GM21825 (cell line): ENCODE results near the gene MTAP.

Source experiments
- ATAC-seq: cut with Tn5 transposase; IDR thresholded peaks from one replicate; pipeline ENCODE4 v1.9.1; 2021; ENCODE audit warnings: mild to moderate bottlenecking, moderate library complexity; ENCODE audit not compliant: unreplicated experiment

MTAP gene

DNA sequence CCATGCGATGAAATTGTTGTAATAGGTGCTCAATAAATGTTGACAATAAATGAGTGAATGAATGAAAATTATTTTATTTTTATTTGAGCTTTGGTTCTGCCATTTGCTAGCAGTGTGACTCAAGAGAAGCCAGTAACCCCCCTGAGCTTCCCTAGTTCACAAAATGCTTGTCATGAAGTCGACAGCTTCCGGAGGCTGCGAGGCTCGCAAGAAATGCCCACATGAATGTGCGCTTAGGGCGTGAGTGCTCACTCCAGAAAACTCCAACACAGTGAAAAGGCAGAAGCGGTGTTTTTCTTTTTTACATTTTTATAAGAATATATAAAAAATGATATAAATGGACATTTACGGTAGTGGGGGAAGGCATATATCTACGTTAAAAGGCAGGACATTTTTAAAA lies 165.3 kb downstream of the MTAP start:
- no peak for ATAC-seq

DNA sequence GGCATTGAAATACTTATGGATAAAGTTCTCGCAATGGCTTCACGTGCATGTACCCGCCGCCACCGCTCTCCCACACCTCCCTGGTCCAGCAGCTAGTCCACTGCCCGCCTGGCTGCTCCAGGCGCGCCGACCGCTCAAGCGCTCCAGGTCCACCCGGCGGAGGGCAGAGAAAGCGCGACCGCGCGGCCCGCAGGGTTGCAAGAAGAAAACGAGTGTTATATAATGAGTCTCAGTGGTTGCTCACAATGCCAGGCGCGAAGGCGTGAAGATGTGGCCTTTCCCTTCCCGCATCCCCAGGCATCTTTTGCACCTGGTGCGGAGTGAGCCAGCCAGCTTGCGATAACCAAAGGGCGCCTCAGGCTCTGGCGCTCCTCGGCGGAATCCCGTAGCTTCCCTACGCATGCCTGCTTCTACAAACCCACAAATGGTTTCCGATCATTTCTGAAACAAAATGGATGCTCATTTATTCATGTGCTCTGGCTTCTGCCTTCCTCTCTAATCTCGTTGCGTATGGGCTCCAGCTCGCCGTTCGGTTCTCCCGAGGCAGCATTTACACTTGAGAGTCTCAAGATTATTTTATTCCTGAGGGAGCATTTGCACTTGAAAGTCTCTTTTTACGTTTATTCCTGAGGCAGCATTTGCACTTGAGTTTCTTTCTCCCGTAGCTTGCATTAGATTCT lies 166.0 kb downstream of the MTAP start:
- ATAC-seq: no peak

DNA sequence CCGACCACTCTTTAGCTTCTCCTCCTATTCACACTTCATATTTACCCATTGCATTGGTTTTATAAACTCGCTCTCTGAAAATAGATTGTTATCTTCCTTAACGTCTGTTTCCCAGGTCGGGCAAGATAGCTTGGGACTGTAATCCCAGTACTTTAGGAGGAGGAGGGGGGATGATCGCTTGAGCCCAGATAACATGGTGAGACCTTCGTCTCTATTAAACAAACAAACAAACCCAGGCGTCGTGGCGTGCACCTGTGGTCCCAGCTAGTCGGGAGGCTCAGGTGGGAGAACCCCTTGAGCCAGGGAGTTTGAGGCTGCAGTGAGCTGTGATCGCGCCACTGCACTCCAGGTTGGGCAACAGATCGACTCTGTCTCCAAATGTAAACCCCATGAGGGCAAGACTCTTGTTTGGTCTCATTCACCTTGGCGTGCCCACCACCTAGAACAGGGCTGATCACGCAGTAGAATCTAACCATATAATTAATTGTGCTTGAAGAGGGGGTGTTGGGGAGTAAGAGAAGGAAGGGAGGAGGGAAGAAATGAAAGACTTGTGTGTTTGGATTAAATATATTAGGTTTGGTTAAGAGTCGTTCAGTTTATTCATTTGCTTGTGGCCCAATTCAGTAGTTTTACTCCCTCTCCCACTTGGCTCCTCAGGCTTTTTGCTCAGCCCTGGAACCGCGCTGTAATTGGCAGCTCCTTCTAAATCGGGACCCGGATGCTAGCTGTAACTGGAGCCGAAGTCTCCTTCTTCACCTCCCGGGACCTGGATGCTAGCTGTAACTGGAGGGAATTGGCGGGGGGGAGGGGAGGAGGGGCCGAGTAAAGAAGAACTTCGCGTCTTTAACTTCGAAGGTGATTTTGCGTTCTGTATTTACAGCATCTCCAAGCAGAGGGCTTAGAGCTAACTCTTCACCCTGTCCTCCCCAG lies 166.8 kb downstream of the MTAP start:
- ATAC-seq: no peak

DNA sequence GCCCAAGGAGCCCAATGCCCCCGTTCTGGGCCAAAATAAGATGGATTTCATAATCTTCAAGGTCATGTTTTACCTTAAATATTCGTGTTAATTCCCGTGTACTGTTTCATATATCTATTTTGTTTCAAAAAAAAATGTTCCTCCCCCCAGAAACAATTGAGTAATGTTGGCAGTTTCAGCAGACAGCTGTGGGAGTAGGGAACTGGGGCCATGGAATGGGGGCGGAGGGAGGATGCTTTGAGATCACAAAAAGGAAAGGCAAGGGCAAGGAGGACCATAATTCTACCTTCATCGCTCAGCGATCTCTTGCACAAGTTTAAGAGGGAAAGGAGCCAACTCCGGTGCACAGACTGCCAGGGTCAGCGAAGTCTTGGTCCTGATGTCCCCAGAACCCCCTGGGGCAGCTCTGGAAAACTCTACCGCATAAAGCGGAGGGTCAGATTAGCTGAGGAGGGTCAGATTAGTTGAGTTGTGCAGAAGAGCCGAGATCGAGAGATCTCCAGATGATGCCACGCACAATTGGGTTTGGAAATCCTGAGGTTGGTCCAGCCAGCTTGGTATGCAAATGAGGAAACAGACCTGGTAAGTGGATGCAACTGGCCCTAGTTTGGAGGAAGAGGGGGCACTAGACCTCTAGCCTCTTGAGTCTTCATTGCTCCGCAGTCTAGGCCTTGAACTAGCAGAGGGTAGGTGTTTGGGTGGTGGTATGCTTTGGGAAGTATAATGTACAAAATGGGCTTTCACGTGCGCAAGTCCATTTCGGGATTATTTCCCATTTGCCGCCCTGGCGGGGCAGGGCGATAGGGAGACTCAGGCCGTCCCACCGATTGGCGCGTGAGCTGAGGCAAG lies 167.7 kb downstream of the MTAP start:
- ATAC-seq: no peak

DNA sequence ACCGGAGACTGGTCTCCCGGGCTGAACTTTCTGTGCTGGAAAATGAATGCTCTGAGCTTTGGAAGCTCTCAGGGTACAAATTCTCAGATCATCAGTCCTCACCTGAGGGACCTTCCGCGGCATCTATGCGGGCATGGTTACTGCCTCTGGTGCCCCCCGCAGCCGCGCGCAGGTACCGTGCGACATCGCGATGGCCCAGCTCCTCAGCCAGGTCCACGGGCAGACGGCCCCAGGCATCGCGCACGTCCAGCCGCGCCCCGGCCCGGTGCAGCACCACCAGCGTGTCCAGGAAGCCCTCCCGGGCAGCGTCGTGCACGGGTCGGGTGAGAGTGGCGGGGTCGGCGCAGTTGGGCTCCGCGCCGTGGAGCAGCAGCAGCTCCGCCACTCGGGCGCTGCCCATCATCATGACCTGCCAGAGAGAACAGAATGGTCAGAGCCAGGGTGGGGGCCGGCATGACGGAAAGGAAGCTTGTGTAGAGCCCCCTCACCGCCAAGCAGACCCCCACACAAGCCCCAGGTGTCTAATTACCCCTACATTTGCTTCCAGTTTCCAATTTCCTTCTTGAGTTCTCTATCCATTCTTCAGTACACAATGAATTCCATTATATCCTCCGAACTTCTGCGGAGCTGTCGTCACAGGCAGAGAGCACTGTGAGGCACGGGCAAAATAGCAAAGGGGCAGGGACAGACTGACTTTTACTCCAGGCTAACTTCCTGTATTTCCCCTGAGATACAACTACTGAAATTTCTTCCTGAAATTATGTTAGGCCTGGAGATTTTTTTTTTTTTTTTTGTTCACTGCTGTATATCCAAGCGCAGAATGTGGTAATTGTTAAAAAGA lies 168.6 kb downstream of the MTAP start:
- no peak for ATAC-seq

DNA sequence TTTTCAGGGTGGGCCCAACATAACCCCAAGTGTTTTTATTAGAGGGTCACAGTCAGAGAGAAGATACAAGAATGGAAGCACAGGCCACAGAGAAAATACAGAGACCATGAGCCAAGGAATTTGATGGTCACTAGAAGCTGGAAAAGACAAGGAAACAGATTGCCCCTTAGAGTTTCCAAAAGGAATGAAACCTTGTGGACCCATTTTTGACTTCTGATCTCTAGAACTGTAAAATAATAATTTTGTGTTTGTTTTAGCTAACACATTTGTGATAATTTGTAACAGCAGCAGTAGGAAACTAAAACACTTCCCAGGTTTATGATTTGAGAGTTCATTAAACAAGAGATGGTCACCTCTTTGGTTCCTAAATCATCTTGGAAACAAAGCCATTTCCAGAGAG lies 169.9 kb downstream of the MTAP start:
- no peak for ATAC-seq

DNA sequence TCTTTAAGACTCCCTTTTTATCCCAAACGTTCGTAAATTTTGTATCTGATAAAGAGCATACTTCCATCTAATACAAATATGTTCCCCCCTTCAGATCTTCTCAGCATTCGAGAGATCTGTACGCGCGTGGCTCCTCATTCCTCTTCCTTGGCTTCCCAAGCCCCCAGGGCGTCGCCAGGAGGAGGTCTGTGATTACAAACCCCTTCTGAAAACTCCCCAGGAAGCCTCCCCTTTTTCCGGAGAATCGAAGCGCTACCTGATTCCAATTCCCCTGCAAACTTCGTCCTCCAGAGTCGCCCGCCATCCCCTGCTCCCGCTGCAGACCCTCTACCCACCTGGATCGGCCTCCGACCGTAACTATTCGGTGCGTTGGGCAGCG lies 171.9 kb downstream of the MTAP start:
- ATAC-seq: no peak

DNA sequence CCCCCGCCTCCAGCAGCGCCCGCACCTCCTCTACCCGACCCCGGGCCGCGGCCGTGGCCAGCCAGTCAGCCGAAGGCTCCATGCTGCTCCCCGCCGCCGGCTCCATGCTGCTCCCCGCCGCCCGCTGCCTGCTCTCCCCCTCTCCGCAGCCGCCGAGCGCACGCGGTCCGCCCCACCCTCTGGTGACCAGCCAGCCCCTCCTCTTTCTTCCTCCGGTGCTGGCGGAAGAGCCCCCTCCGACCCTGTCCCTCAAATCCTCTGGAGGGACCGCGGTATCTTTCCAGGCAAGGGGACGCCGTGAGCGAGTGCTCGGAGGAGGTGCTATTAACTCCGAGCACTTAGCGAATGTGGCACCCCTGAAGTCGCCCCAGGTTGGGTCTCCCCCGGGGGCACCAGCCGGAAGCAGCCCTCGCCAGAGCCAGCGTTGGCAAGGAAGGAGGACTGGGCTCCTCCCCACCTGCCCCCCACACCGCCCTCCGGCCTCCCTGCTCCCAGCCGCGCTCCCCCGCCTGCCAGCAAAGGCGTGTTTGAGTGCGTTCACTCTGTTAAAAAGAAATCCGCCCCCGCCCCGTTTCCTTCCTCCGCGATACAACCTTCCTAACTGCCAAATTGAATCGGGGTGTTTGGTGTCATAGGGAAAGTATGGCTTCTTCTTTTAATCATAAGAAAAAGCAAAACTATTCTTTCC lies 172.4 kb downstream of the MTAP start:
- peak; percentile 66 for ATAC-seq

DNA sequence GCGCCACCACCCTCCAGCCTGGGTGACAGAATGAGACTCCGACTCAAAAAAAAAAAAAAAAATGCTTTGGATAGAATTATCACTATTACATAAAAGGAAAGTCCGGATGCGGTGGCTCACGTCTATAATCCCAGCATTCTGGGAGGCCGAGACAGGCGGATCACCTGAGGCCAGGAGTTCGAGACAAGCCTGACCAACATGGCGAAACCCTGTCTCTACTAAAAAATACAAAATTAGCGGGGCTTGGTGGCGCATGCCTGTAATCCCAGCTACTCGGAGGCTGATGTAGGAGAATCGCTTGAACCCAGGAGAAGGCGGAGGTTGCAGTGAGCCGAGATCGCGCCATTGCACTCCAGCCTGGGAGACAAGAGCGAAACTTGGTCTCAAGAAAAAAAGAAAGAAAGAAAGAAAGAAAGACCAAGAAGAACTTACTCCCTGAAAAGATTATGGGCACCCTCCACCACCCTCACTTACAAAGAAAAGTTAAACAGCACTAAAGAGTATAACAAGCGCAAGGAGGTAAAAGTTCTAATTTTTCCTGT lies 174.0 kb downstream of the MTAP start:
- no peak for ATAC-seq

DNA sequence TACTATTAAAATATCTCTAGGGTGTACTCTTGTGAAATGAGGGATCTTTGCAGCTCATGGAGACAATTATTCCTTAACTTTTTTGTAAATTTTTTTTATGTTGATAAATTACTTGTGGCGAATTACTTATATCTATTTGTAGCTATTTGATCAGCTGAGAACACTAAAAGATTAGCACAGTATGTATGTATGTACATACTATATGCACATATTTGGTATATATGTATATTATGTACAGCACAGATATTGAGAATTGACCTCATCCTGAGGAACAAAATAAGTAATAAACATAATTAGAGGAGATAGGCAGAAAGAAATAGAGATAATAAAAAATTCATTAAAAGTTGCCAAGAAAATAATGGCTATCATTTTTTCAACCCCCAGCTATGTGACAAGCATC lies 180.0 kb downstream of the MTAP start:
- ATAC-seq: no peak

DNA sequence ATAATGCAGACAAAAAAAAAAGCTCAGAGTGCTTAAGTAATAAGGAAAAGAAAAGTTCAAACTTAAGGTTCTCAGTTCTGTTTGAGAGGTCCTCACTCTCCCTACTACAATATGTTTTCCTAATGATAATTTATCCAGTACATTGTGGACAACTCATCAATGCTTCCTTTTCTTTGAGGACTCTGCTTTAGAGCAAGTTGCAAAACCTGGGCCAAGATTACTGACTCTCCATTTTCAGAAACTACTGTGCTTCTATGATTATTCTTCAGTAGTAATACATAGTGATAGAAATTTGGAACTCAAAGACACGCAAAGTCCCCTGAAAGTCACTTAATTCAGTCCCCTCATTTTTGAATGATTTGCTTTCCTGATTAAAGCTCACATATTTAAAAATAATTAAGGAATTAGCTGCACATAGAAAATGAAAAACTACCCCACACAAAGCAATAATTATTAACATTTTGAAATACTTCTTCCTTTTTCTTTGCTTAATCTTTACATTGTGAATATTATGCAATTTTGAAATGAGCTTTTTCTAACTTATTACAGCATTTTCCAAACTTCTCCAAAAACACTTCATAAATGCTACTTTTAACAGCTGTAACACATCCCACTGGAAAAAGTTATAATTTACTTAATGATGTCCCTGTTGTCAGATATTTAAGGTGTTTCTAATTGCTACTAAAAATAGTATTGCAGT lies 180.6 kb downstream of the MTAP start:
- ATAC-seq: no peak

DNA sequence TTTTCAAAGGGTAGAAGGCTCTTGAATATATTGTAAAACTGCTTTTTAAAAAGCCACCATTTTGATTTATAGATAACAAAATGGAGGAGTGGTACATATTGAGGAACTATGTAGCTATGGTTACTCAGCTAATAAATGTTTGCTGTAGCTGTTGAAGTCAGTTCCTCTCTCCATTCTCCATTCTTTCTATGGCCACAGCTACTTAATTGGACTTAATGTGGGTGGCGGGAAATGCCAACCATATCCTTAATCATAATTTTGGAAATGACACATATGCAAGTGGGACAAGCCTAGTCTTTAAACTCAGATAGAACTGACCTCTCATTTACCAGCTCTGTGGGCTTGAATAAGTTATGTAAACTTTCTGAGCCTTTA lies 181.1 kb downstream of the MTAP start:
- ATAC-seq: no peak

DNA sequence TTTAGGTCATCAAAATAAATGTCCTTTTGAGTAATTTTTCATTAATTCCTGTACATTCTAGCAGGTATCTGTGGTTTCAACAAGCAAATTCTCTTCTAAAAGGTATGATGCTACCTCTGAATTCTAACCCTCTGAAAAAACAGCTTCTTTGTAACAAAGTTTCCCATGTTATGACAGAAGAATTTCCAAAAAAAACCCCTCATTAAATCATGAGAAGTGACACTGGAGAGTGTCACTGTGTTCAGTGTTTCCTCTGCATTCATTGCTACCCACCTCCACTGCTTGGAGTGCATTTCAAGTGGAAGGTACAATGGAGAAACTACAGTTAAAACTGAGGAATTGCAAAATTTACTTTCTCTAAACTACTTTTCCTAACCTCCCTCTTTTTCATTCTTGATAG lies 181.7 kb downstream of the MTAP start:
- ATAC-seq: no peak

DNA sequence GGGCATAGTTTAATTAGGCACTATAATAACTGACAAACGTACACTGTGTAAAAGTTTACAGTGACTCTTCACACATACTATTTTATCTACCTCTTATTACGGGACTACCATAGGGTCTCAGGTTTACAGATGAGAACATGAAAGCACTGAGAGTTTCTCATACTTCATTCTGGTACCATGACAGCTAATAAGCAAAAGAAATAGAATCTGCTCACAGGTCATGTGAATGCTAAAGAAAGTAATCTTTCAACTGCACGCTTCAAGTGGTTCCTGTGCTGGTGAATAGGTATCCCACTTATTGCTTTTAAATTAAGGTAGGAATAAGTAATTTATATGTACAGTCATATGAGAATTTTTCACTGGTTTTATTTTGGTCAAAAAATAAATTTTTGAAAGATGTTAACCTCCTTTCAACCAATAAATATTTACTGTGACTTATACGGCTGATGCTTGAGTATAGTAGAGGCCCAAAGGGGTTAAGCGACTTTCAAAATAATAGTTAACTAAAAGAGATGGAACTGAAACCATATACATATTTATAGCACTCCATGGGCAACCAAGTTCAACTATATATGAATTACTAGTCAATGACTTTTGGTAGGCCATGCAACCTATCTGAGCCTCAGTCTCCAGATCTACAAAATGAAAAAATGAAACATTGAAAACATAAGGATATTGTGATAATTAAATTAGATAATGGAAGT lies 183.7 kb downstream of the MTAP start:
- no peak for ATAC-seq
